HG02623 (cell line): ENCODE measurements around the gene CATSPERB.
"Not testable (repeated sequence)": the region's sequence is repeated elsewhere in the genome, so short reads cannot be mapped to it uniquely, and the experiment has no call there.

ENCODE experiments used
- ATAC-seq: cut with Tn5 transposase; IDR thresholded peaks from one replicate; pipeline ENCODE4 v1.9.1; 2021; ENCODE audit warnings: moderate library complexity; ENCODE audit not compliant: unreplicated experiment

CATSPERB gene

DNA sequence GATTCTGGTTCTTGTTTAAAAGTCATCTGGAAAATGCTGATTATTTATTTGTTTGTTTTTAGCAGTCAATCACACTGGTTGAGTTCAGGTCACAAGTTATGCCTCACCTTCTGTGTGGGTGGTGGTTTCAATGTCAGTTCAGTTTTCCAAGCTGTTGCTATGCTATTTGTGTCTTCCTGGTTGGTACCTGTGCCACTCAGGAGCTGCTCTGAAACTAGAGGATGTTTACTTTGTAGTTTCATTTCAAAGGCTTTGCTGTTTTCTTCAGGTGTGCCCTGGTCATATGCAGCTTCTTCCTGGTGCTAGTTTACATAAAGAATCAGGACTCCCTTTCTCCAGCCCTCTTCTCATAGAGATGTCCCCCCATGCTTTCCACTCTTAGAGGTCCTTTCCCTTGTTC, 146.0 kb downstream of the CATSPERB start:
- no peak for ATAC-seq

- no peak for ATAC-seq
These were observed 149.1 kb downstream of the CATSPERB start for GRCh38 chr14:91582761-91583160.

DNA sequence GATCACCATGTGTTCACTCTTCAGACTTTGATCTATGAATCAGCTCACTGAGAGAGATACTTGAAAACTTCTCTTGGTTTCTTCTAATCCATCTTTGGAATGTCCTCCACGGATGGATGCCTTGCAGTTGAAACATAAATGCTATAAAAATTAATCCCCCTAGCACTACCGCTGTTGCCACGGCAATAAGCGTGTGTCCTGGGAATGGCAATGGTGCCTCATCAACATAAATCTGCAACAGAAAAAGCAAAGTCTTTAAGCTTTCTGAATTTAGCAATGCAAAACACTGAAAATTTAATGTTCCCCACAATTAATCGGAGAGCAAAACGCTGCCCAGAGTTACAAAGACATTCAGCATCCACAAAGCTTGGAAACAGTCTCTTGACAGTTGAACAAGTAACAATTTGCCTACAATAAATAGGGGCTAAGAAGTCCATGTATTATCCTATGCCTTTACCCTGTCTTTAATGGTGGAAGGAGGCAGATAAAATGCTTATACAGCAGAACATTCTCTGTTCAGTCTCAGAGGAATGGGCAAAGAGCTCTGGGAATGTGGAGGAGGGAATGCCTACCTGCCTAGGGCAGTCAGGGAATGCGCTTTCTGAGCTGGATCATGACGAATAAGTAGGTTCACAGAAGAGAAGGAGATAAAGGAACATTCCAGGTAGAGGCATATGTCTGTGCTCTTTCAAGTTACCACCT, 150.9 kb downstream of the CATSPERB start:
- ATAC-seq, result no peak

GRCh38 chr14:91577632-91578233, 154.2 kb downstream of the CATSPERB start:
- ATAC-seq, result no peak

- no peak for ATAC-seq
These were observed 156.2 kb downstream of the CATSPERB start for GRCh38 chr14:91575469-91576208.

- no peak for ATAC-seq
These were observed 157.7 kb downstream of the CATSPERB start for GRCh38 chr14:91573894-91574837.

GRCh38 chr14:91573528-91573893, 158.4 kb downstream of the CATSPERB start:
- ATAC-seq, result no peak

GRCh38 chr14:91570021-91570420, 161.9 kb downstream of the CATSPERB start:
- ATAC-seq, result no peak

DNA sequence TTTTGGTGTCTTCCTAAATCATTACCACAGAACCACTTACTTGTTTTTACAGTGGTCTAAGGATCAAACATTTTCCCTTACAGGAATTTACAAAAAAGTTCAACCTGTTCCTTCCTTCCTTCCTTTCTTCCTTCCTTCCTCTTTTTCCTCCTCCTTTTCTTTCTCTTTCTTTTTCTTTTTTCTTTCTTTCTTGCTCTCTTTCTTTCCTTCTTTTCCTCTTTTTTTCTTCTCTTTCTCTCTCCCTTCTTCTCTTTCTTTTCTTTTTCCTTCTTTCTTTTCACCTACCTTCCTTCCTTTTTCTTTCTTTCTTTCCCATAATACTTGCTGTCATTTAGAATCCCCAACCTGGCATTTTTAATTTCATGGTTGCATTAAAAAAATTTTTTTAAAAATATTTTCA, 162.6 kb downstream of the CATSPERB start:
- no peak for ATAC-seq

DNA sequence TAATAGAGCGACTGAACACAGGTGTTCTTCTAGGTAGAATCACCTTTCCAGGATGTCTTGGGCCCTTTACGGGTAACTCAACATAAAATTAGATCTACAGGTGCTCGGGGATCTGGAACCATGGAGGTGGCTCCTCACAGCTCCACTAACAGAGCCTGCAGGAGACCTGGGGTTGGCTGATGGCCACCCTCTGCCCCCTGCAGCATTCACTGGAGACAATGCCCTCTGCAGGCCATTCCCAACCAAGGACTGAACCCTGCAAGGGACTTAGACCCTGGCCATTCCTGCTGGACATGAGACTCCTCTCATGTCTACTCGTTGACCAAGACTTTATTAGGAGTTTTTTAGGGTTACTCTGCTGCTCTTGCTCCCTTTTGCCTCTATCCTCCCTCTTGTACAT, 163.3 kb downstream of the CATSPERB start:
- ATAC-seq, result no peak

DNA sequence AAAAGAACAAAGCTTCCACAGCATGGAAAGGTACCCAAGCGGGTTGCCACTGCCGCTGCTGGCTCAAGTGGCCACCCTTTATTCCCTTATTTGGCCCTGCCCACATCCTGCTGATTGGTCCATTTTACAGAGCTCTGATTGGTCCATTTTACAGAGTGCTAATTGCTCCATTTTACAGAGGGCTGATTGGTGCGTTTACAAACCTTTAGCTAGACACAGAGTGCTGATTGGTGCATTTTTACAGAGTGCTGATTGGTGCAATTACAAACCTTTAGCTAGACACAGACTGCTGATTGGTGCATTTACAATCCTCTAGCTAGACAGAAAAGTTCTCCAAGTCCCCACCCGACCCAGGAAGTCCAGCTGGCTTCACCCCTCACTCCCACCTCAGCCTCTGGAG, 164.1 kb downstream of the CATSPERB start:
- ATAC-seq, result not testable (repeated sequence)

GRCh38 chr14:91555531-91555930, 176.4 kb downstream of the CATSPERB start:
- ATAC-seq, result no peak

GRCh38 chr14:91554535-91555332, 177.2 kb downstream of the CATSPERB start:
- no peak for ATAC-seq

GRCh38 chr14:91548108-91548507, 183.8 kb downstream of the CATSPERB start:
- no peak for ATAC-seq

DNA sequence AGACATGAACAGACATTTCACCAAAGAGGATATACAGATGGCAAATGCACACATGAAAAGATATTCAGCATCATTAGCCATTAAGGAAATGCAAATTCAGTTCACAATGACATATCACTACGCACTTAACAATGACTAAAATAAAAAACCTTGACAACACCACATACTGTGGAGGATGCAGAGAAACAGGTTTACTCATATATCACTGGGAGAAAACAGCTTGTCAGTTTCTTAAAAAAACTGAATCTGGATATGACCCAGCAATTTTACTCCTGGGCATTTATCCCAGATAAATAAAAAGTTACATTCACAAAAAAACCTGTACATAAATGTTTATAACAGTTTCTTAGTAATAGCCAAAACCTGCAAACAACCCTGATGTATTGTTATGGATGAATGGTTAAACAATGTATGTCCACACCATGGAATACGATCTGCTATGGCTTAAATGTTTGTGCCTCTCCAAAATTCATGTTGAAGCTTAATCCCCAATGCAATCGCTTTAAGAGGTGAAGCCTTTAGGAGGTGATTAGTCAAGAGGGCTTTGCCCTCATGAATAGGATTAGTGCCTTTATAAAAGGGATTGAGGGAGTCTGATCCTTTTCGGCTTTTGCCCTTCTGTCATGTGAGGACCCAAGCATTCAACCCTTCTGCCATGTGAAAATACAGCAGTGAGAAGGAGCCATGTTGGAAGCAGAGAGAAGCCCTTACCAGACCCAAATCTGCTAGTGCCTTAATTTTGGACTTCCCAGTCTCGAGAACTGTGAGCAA, 185.8 kb downstream of the CATSPERB start:
- ATAC-seq, result no peak

GRCh38 chr14:91545204-91545603, 186.7 kb downstream of the CATSPERB start:
- no peak for ATAC-seq

GRCh38 chr14:91536327-91536726, 195.6 kb downstream of the CATSPERB start:
- no peak for ATAC-seq

DNA sequence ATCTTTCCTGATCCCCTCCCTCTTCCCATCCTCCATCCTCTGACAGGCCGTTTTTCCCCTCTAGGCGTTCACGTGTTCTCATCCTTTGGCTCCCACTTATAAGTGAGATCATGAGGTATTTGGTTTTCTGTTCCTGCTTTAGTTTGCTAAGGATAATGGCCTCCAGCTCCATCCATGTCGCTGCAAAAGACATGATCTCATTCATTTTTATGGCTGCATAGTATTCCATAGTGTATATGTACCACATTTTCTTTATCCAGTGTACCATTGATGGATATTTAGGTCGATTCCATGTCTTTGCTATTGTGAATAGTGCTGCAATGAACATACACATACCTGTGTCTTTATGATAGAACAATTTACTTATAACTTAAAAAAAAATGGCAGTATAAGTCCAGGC, 197.8 kb downstream of the CATSPERB start:
- not testable (repeated sequence) for ATAC-seq

DNA sequence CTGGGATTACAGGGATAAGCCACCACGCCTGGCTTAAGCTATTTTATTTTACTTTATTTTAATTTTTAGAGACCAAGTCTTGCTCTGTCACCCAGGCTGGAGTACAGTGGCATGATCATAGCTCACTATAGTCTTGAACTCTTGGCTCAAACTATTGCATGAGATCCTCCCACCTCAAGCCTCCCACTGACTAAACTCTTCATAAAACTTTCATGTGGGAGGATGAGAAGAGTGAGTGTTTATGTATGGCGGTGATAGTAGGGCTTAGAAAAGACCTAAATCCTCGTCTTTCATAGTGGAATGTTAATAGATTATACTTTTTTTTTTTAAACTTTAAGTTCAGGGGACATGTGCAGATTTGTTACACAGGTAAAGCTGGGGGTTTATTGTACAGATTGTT, 198.3 kb downstream of the CATSPERB start:
- no peak for ATAC-seq
